K562 (cell line): ENCODE measurements around the gene TBX10. TPM values are rescaled to one million over a fixed set of nuclear protein-coding genes. Genes with fewer than 3 reads are reported as not detected.

Experiments
- ARID3B ChIP-seq: fragments of 250-450 bp; sonication (Bioruptor Pico); IDR thresholded peaks from 2 replicates; pipeline ENCODE4 v1.4.0; 2020; ENCODE audit warnings: borderline replicate concordance
- CBFA2T2 ChIP-seq: fragments of 450-650 bp; conservative IDR thresholded peaks from 2 replicates; pipeline ENCODE4 v1.6.1; 2017; ENCODE audit warnings: mild to moderate bottlenecking
- CCAR2 ChIP-seq: fragments of 200-400 bp; formaldehyde crosslinking; IDR thresholded peaks from 2 replicates; pipeline ENCODE4 v1.6.1; 2017; ENCODE audit warnings: mild to moderate bottlenecking, low read depth, low read length
- FOS ChIP-seq: IDR thresholded peaks from 3 replicates; pipeline ENCODE4 v1.6.1; 2011; ENCODE audit not compliant: insufficient read length; ENCODE audit errors: extremely low read depth
- FOXK1 ChIP-seq: sonication (generic); formaldehyde crosslinking; IDR thresholded peaks from 2 replicates; pipeline ENCODE4 v1.8.0; 2022; ENCODE audit warnings: missing genetic modification reagents, mild to moderate bottlenecking, borderline replicate concordance
- FUS ChIP-seq: fragments of 200-400 bp; formaldehyde crosslinking; optimal IDR thresholded peaks from 2 replicates; pipeline ENCODE3; 2017; ENCODE audit warnings: low read depth, low read length
- HBP1 ChIP-seq: fragments of 450-650 bp; formaldehyde crosslinking; IDR thresholded peaks from 2 replicates; pipeline ENCODE4 v1.4.0; 2022; ENCODE audit warnings: missing genetic modification characterization
- HEY1 ChIP-seq: fragments of 250-450 bp; sonication (Bioruptor Pico); IDR thresholded peaks from 2 replicates; pipeline ENCODE4 v1.5.0; 2020; ENCODE audit warnings: mild to moderate bottlenecking, moderate library complexity, borderline replicate concordance
- KAT8 ChIP-seq: fragments of 450-650 bp; IDR thresholded peaks from 2 replicates; pipeline ENCODE4 v1.6.1; 2016; ENCODE audit warnings: low read depth, mild to moderate bottlenecking
- NONO ChIP-seq, 2 experiments: fragments of 200-400 bp in 1 of 2; fragments of 450-650 bp in 1 of 2; formaldehyde crosslinking in 1 of 2; IDR thresholded peaks; 2 replicates each; pipeline ENCODE4 v1.6.1; 2017; ENCODE audit warnings: low read depth in 2 of 2, mild to moderate bottlenecking in 2 of 2, moderate library complexity in 2 of 2, low read length in 1 of 2
- PHF8 ChIP-seq: fragments of 200-600 bp; sonication (generic); IDR thresholded peaks from 2 replicates; pipeline ENCODE4 v1.6.1; 2012; ENCODE audit warnings: mixed run types, mild to moderate bottlenecking, inconsistent platforms, low read length, moderate library complexity, borderline replicate concordance
- POLR2G ChIP-seq: fragments of 200-400 bp; formaldehyde crosslinking; IDR thresholded peaks from 2 replicates; pipeline ENCODE4 v1.6.1; 2017; ENCODE audit warnings: low read depth, mild to moderate bottlenecking, antibody characterized with exemption, low read length, moderate library complexity
- USF2 ChIP-seq: sonication (generic); formaldehyde crosslinking; IDR thresholded peaks from 2 replicates; pipeline ENCODE4 v1.5.0; 2020; ENCODE audit warnings: missing genetic modification reagents
- ZC3H4 ChIP-seq: sonication (generic); formaldehyde crosslinking; IDR thresholded peaks from 2 replicates; pipeline ENCODE4 v1.9.0; 2021; ENCODE audit warnings: missing genetic modification reagents, borderline replicate concordance
- polyA plus RNA-seq, 8 experiments: library from polyadenylated mRNA; depleted of rRNA in 4 of 8; stranded (reverse) in 5 of 8; unstranded in 3 of 8; fragments of >200 nt; fragmentation: Nextera tagmentation in 2 of 8; fragmentation: Illumina TruSeq in 1 of 8; extraction: Ambion mirVana in 2 of 8; extraction: Trizol in 1 of 8; gene quantifications; 2 replicates each; pipeline versions ENCODE4 v1.2.1 to v1.2.3, GENCODE V29; 2011 to 2014; ENCODE audit warnings: inconsistent platforms in 1 of 8, missing spikeins in 1 of 8
- total RNA-seq, 7 experiments: library from RNA; depleted of rRNA in 6 of 7; stranded (reverse); fragments of >200 nt in 6 of 7; fragmentation: Illumina TruSeq in 2 of 7; extraction: Trizol in 2 of 7; gene quantifications; 2 replicates each; pipeline versions ENCODE4 v1.2.1 to v1.2.3, GENCODE V29; 2011 to 2021; ENCODE audit warnings: low replicate concordance in 1 of 7
- TF ChIP-seq, protein P1 (sequence below): fragments of 450-650 bp; IDR thresholded peaks from 2 replicates; pipeline ENCODE4 v1.6.1; 2016; ENCODE audit warnings: mild to moderate bottlenecking
- TF ChIP-seq, protein P2 (sequence below): fragments of 250-450 bp; sonication (Bioruptor Pico); IDR thresholded peaks from 2 replicates; pipeline ENCODE4 v1.5.0; 2021
- TF ChIP-seq, protein P3 (sequence below): sonication (generic); formaldehyde crosslinking; IDR thresholded peaks from 2 replicates; pipeline ENCODE4 v1.9.0; 2022; ENCODE audit warnings: mild to moderate bottlenecking, missing genetic modification reagents

The TBX10 gene
- total and polyA plus RNA-seq, 9 of the 15 experiments (the other 6 are each of a cell fraction or from before 2014, with no cell fraction given): not detected

GRCh38 chr11:67605231-67606011, 34.1 kb downstream of the TBX10 start (continued):
- TF ChIP-seq FOS (no peak), NONO (IDR thresholded peaks at IDR 0.05; ENCODE audit: low read depth in 2 of 2, low read length in 1 of 2) (no peak), PHF8 (no peak), FUS (no peak), POLR2G (no peak), CBFA2T2 (peak; percentile 59), USF2 (no peak), HBP1 (CRISPR knock-in tag) (no peak), KAT8 (no peak), ARID3B (CRISPR knock-in tag) (no peak), CCAR2 (no peak), HEY1 (CRISPR knock-in tag) (no peak), ZC3H4 (CRISPR knock-in tag) (no peak), FOXK1 (CRISPR knock-in tag) (no peak)
- TF ChIP-seq, protein P1, sequence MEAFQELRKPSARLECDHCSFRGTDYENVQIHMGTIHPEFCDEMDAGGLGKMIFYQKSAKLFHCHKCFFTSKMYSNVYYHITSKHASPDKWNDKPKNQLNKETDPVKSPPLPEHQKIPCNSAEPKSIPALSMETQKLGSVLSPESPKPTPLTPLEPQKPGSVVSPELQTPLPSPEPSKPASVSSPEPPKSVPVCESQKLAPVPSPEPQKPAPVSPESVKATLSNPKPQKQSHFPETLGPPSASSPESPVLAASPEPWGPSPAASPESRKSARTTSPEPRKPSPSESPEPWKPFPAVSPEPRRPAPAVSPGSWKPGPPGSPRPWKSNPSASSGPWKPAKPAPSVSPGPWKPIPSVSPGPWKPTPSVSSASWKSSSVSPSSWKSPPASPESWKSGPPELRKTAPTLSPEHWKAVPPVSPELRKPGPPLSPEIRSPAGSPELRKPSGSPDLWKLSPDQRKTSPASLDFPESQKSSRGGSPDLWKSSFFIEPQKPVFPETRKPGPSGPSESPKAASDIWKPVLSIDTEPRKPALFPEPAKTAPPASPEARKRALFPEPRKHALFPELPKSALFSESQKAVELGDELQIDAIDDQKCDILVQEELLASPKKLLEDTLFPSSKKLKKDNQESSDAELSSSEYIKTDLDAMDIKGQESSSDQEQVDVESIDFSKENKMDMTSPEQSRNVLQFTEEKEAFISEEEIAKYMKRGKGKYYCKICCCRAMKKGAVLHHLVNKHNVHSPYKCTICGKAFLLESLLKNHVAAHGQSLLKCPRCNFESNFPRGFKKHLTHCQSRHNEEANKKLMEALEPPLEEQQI: 0 out of 2 replicates have a peak, but pooled peaks have one; percentile 46
- TF ChIP-seq, protein P2, sequence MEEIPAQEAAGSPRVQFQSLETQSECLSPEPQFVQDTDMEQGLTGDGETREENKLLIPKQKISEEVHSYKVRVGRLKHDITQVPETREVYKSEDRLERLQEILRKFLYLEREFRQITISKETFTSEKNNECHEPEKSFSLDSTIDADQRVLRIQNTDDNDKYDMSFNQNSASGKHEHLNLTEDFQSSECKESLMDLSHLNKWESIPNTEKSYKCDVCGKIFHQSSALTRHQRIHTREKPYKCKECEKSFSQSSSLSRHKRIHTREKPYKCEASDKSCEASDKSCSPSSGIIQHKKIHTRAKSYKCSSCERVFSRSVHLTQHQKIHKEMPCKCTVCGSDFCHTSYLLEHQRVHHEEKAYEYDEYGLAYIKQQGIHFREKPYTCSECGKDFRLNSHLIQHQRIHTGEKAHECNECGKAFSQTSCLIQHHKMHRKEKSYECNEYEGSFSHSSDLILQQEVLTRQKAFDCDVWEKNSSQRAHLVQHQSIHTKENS: no peak
- TF ChIP-seq, protein P3, sequence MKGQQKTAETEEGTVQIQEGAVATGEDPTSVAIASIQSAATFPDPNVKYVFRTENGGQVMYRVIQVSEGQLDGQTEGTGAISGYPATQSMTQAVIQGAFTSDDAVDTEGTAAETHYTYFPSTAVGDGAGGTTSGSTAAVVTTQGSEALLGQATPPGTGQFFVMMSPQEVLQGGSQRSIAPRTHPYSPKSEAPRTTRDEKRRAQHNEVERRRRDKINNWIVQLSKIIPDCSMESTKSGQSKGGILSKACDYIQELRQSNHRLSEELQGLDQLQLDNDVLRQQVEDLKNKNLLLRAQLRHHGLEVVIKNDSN (CRISPR knock-in tag): no peak
